H9 (cell line): Measurements from ENCODE around the gene TBC1D22A. TPM values are rescaled to one million over a fixed set of nuclear protein-coding genes. Genes with fewer than 3 reads are reported as not detected.

ENCODE experiments used
- DNase-seq: peaks from one replicate; pipeline ENCODE4 v3.0.0-alpha.2; 2017
- H2AFZ ChIP-seq: one replicate; pipeline ENCODE4 v1.6.1; 2013; ENCODE audit warnings: mild to moderate bottlenecking, low read length, control low read depth, moderate library complexity
- H2AK5ac ChIP-seq: 2 replicates; pipeline ENCODE4 v1.6.1; 2013; ENCODE audit warnings: low read length, control low read depth, mixed read lengths; ENCODE audit not compliant: insufficient read length
- H2BK120ac ChIP-seq: one replicate; pipeline ENCODE4 v1.6.1; 2013; ENCODE audit warnings: low read depth, mild to moderate bottlenecking, low read length, control low read depth, inconsistent platforms; ENCODE audit not compliant: poor library complexity, severe bottlenecking
- H2BK12ac ChIP-seq: 2 replicates; pipeline ENCODE4 v1.6.1; 2013; ENCODE audit warnings: low read length, control low read depth, mixed read lengths, low read depth; ENCODE audit not compliant: insufficient read length
- H2BK15ac ChIP-seq: 2 replicates; pipeline ENCODE4 v1.6.1; 2013; ENCODE audit warnings: low read depth, low read length, control low read depth
- H2BK20ac ChIP-seq: one replicate; pipeline ENCODE4 v1.6.1; 2013; ENCODE audit warnings: low read depth, mild to moderate bottlenecking, low read length, control low read depth, inconsistent platforms; ENCODE audit not compliant: poor library complexity, severe bottlenecking
- H2BK5ac ChIP-seq: 2 replicates; pipeline ENCODE4 v1.6.1; 2013; ENCODE audit warnings: low read length, control low read depth, mixed read lengths; ENCODE audit not compliant: insufficient read length
- H3K14ac ChIP-seq: 2 replicates; pipeline ENCODE4 v1.6.1; 2013; ENCODE audit warnings: low read length, control low read depth; ENCODE audit not compliant: insufficient read depth
- H3K18ac ChIP-seq: 2 replicates; pipeline ENCODE4 v1.6.1; 2013; ENCODE audit warnings: low read depth, mild to moderate bottlenecking, mixed read lengths, low read length, control low read depth; ENCODE audit not compliant: insufficient read length
- H3K23ac ChIP-seq: 2 replicates; pipeline ENCODE4 v1.6.1; 2013; ENCODE audit warnings: low read length, control low read depth, mixed read lengths, low read depth; ENCODE audit not compliant: insufficient read length
- H3K23me2 ChIP-seq: 2 replicates; pipeline ENCODE4 v1.6.1; 2013; ENCODE audit warnings: low read depth, mild to moderate bottlenecking, mixed read lengths, low read length, control low read depth; ENCODE audit not compliant: insufficient read length, poor library complexity, severe bottlenecking
- H3K27ac ChIP-seq: 2 replicates; pipeline ENCODE4 v1.5.1; 2013; ENCODE audit warnings: low read length, control low read depth, mixed read lengths, low read depth; ENCODE audit not compliant: insufficient read length
- H3K27me3 ChIP-seq: 2 replicates; pipeline ENCODE4 v1.6.1; 2013; ENCODE audit warnings: low read length, control low read depth, inconsistent platforms; ENCODE audit not compliant: insufficient read depth
- H3K4ac ChIP-seq: 2 replicates; pipeline ENCODE4 v1.6.1; 2013; ENCODE audit warnings: low read depth, mild to moderate bottlenecking, control low read depth, inconsistent platforms, low read length, moderate library complexity
- H3K4me1 ChIP-seq: 2 replicates; pipeline ENCODE4 v1.6.1; 2013; ENCODE audit warnings: low read length, control low read depth, inconsistent platforms; ENCODE audit not compliant: insufficient read depth
- H3K4me2 ChIP-seq: 2 replicates; pipeline ENCODE4 v1.6.1; 2013; ENCODE audit warnings: low read length, control low read depth, mixed read lengths; ENCODE audit not compliant: insufficient read length, insufficient read depth
- H3K56ac ChIP-seq: 2 replicates; pipeline ENCODE4 v1.6.1; 2013; ENCODE audit warnings: low read depth, mild to moderate bottlenecking, mixed read lengths, low read length, control low read depth; ENCODE audit not compliant: insufficient read length
- H3K79me1 ChIP-seq: 2 replicates; pipeline ENCODE4 v1.6.1; 2013; ENCODE audit warnings: low read depth, mild to moderate bottlenecking, moderate library complexity, low read length, control low read depth, inconsistent platforms; ENCODE audit not compliant: insufficient read depth, poor library complexity, severe bottlenecking
- H3K79me2 ChIP-seq: 2 replicates; pipeline ENCODE4 v1.6.1; 2013; ENCODE audit warnings: low read length, control low read depth, inconsistent platforms; ENCODE audit not compliant: insufficient read depth
- H3K9ac ChIP-seq: 2 replicates; pipeline ENCODE4 v1.6.1; 2013; ENCODE audit warnings: low read length, control low read depth, mixed read lengths; ENCODE audit not compliant: insufficient read length; ENCODE audit errors: extremely low read depth
- H3K9me3 ChIP-seq: one replicate; pipeline ENCODE4 v1.6.1; 2013; ENCODE audit warnings: low read depth, low read length, inconsistent platforms; ENCODE audit not compliant: control insufficient read depth
- H3T11ph ChIP-seq: one replicate; pipeline ENCODE4 v1.6.1; 2013; ENCODE audit warnings: mild to moderate bottlenecking, low read length, control low read depth, inconsistent platforms
- H4K20me1 ChIP-seq: one replicate; pipeline ENCODE4 v1.6.1; 2013; ENCODE audit not compliant: control insufficient read depth, insufficient read length, insufficient read depth
- H4K5ac ChIP-seq: 2 replicates; pipeline ENCODE4 v1.6.1; 2013; ENCODE audit warnings: low read depth, mild to moderate bottlenecking, mixed read lengths, low read length, control low read depth; ENCODE audit not compliant: insufficient read length
- H4K8ac ChIP-seq: replicated peaks from 2 replicates; pipeline ENCODE4 v1.6.1; 2013; ENCODE audit warnings: low read length, control low read depth, mixed read lengths, low read depth; ENCODE audit not compliant: insufficient read length
- H4K91ac ChIP-seq: 2 replicates; pipeline ENCODE4 v1.6.1; 2013; ENCODE audit warnings: low read depth, mild to moderate bottlenecking, moderate library complexity, mixed read lengths, low read length, control low read depth; ENCODE audit not compliant: insufficient read length
- H3K27ac Mint-ChIP-seq, 3 experiments: 2 replicates in 2 of 3; 3 replicates in 1 of 3; pipeline ENCODE4 v1.8.0; 2020 to 2021; ENCODE audit warnings: mixed read lengths in 3 of 3, mild to moderate bottlenecking in 1 of 3, moderate library complexity in 1 of 3
- H3K27me3 Mint-ChIP-seq: 2 replicates; pipeline ENCODE4 v1.8.0; 2021; ENCODE audit warnings: low read depth, mild to moderate bottlenecking, moderate library complexity, mixed read lengths
- H3K36me3 Mint-ChIP-seq, 3 experiments: 2 replicates in 2 of 3; 3 replicates in 1 of 3; pipeline ENCODE4 v1.8.0; 2020 to 2021; ENCODE audit warnings: low read depth in 3 of 3, mixed read lengths in 3 of 3; ENCODE audit not compliant: insufficient read depth in 1 of 3
- H3K4me1 Mint-ChIP-seq, 2 experiments: 2 replicates each; pipeline ENCODE4 v1.8.0; 2020; ENCODE audit warnings: mixed read lengths in 2 of 2
- H3K4me3 Mint-ChIP-seq, 2 experiments: 2 replicates in 1 of 2; 3 replicates in 1 of 2; pipeline ENCODE4 v1.8.0; 2020 to 2021; ENCODE audit warnings: mild to moderate bottlenecking in 2 of 2, mixed read lengths in 2 of 2, moderate library complexity in 1 of 2
- H3K9me3 Mint-ChIP-seq, 2 experiments: 2 replicates in 1 of 2; 3 replicates in 1 of 2; pipeline ENCODE4 v1.8.0; 2020; ENCODE audit warnings: mild to moderate bottlenecking in 2 of 2, mixed read lengths in 2 of 2, moderate library complexity in 1 of 2
- WGBS: extraction: QIAGEN DNeasy Blood & Tissue Kit; methylation state at CpG from one replicate; pipeline ENCODE4 v1.1.7; 2013; ENCODE audit warnings: missing lambda C conversion rate, low lambda C conversion rate, mixed read lengths; ENCODE audit not compliant: insufficient read length; ENCODE audit errors: extremely low coverage; 5-methylcytosine and 5-hydroxymethylcytosine counted together
- total RNA-seq: library from RNA; stranded (reverse); gene quantifications from 2 replicates; pipeline ENCODE4 v1.2.1, GENCODE V29; 2021
- TF ChIP-seq, protein P1 (sequence below): fragments of 200-600 bp; sonication (generic); conservative IDR thresholded peaks from 3 replicates; pipeline ENCODE4 v1.8.0; 2021; ENCODE audit warnings: antibody characterized with exemption, mild to moderate bottlenecking

TBC1D22A gene
- total RNA-seq, 1 experiment from 2014 or later = 20.8 TPM

DNA sequence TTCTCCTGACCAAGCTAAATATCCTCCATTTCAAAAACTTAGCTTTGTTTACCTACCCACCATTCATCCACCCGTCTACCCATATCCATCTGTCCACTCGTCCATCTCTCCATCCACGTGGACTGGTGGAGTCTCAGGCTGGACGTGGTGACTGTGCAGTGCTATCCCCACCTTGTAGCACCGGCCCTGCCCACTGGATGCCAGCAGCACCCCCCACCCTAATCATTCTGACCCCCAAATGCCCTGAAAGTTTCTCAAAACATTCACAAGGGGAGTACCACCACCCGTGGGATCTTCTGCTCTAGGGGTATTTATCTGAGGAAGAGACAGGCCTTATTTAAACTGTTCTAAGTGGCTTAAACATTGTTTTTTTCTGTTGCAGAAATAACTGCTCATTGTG is 206.4 kb downstream of the TBC1D22A start:
- Histone ChIP-seq H4K8ac (no peak overlapping the region), H3T11ph (no peak overlapping the region), H3K9ac (no peak overlapping the region), H3K79me2 (no peaks in the 10 kb centered on the region; the same call in 1 of the 2 replicates), H2BK15ac (no peak overlapping the region), H2AFZ (no peak overlapping the region), H3K18ac (no peak overlapping the region), H3K56ac (no peak overlapping the region), H4K5ac (no peak overlapping the region), H3K14ac (0 out of 2 replicates have a peak overlapping the region, but pooled peaks have one; percentile 10), H3K27ac (no peak overlapping the region), H2BK120ac (no peak overlapping the region), H3K9me3 (no peaks in the 10 kb centered on the region), H3K4me1 (no peaks in the 10 kb centered on the region; the same call in 1 of the 2 replicates), H4K20me1 (no peaks in the 10 kb centered on the region), H4K91ac (no peak overlapping the region), H2BK5ac (no peak overlapping the region), H3K4ac (no peak overlapping the region), H2BK20ac (no peak overlapping the region), H3K23me2 (no peaks in the 10 kb centered on the region), H2AK5ac (no peak overlapping the region), H3K79me1 (no peaks in the 10 kb centered on the region), H3K23ac (no peak overlapping the region), H3K27me3 (no peaks in the 10 kb centered on the region), H3K4me2 (no peak overlapping the region), H2BK12ac (no peak overlapping the region)
- DNase-seq = no peak
- Mint-ChIP-seq H3K4me3 (no peak overlapping the region), H3K36me3 (no peaks in the 10 kb centered on the region), H3K27ac (no peak overlapping the region; a peak in 1 of 7 replicates), H3K27me3 (no peaks in the 10 kb centered on the region), H3K4me1 (peaks cover 22 to 38% of the 10 kb centered on the region in 2 experiments), H3K9me3 (no peaks in the 10 kb centered on the region)
- no CpG with 5 or more reads among the region's 6 CpGs for WGBS
- TF ChIP-seq, protein P1, sequence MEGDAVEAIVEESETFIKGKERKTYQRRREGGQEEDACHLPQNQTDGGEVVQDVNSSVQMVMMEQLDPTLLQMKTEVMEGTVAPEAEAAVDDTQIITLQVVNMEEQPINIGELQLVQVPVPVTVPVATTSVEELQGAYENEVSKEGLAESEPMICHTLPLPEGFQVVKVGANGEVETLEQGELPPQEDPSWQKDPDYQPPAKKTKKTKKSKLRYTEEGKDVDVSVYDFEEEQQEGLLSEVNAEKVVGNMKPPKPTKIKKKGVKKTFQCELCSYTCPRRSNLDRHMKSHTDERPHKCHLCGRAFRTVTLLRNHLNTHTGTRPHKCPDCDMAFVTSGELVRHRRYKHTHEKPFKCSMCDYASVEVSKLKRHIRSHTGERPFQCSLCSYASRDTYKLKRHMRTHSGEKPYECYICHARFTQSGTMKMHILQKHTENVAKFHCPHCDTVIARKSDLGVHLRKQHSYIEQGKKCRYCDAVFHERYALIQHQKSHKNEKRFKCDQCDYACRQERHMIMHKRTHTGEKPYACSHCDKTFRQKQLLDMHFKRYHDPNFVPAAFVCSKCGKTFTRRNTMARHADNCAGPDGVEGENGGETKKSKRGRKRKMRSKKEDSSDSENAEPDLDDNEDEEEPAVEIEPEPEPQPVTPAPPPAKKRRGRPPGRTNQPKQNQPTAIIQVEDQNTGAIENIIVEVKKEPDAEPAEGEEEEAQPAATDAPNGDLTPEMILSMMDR = no peak
